Nephron progenitor cell (in vitro differentiated cells): ENCODE measurements around the gene PARVA.

ENCODE experiments used
- DNase-seq: peaks from one replicate; pipeline ENCODE4 v3.0.0; 2021
- H3K27ac Mint-ChIP-seq: 2 replicates; pipeline ENCODE4 v1.8.0; 2021; ENCODE audit warnings: mild to moderate bottlenecking, moderate library complexity, mixed read lengths
- H3K27me3 Mint-ChIP-seq: 2 replicates; pipeline ENCODE4 v1.8.0; 2021; ENCODE audit warnings: mild to moderate bottlenecking, low read depth, mixed read lengths; ENCODE audit not compliant: poor library complexity
- H3K36me3 Mint-ChIP-seq: 2 replicates; pipeline ENCODE4 v1.8.0; 2021; ENCODE audit warnings: low read depth, mixed read lengths
- H3K4me1 Mint-ChIP-seq: 2 replicates; pipeline ENCODE4 v1.8.0; 2021; ENCODE audit warnings: mixed read lengths
- H3K4me3 Mint-ChIP-seq: 2 replicates; pipeline ENCODE4 v1.8.0; 2021; ENCODE audit warnings: mild to moderate bottlenecking, moderate library complexity, mixed read lengths
- H3K9me3 Mint-ChIP-seq: 2 replicates; pipeline ENCODE4 v1.8.0; 2021; ENCODE audit warnings: mild to moderate bottlenecking, moderate library complexity, mixed read lengths
- TF ChIP-seq, protein P1 (sequence below): fragments of 200-600 bp; sonication (generic); IDR thresholded peaks from 2 replicates; pipeline ENCODE4 v1.5.0; 2021; ENCODE audit warnings: antibody characterized with exemption

The PARVA gene

DNA sequence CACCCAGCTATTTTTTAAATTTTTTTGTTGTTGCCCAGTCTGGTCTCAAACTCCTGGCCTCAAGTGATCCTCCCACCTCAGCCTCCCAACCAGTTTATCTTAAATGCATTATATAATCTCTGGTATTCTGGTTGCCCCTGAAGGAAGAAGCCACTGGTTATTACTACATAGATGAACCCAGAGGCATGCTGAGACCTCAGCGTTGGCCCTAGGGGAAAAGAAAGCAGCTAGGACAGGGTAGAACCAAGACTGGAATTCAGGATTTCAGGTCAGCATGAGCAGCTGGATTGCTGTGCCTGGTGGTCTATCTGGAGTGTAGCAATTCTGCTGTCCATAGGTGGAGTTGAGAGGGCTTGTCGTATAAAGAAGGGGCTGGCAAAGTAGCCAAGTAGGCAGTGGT lies 67.2 kb downstream of the PARVA start:
- TF ChIP-seq, protein P1, sequence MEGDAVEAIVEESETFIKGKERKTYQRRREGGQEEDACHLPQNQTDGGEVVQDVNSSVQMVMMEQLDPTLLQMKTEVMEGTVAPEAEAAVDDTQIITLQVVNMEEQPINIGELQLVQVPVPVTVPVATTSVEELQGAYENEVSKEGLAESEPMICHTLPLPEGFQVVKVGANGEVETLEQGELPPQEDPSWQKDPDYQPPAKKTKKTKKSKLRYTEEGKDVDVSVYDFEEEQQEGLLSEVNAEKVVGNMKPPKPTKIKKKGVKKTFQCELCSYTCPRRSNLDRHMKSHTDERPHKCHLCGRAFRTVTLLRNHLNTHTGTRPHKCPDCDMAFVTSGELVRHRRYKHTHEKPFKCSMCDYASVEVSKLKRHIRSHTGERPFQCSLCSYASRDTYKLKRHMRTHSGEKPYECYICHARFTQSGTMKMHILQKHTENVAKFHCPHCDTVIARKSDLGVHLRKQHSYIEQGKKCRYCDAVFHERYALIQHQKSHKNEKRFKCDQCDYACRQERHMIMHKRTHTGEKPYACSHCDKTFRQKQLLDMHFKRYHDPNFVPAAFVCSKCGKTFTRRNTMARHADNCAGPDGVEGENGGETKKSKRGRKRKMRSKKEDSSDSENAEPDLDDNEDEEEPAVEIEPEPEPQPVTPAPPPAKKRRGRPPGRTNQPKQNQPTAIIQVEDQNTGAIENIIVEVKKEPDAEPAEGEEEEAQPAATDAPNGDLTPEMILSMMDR: no peak
- H3K9me3 Mint-ChIP-seq: peaks cover 15% of the 10 kb centered on the region
- H3K36me3 Mint-ChIP-seq: peaks cover 14% of the 10 kb centered on the region
- peaks cover 6% of the 10 kb centered on the region for H3K4me1 Mint-ChIP-seq
- H3K27ac Mint-ChIP-seq: no peak overlapping the region
- H3K27me3 Mint-ChIP-seq: peaks cover under 1% of the 10 kb centered on the region
- H3K4me3 Mint-ChIP-seq: no peak overlapping the region
- no peak for DNase-seq

DNA sequence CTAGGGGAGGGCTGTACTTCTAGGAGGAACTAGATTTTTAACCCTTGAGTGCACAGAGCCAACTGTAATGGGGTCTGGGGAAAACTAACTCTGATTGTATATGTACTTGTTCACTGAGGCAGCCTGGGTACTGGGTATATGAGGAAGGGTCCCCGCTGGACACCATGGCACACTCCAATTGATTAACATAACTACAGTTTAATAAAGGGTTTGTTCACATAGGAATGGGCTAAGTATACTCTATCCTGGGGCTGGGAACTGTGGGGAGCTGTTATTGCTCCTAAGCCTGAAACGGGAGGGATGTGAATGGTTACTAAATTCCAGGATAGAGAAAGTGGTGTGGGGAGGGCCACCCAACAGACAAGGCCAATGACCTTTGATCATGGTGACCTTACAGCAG lies 67.6 kb downstream of the PARVA start:
- H3K9me3 Mint-ChIP-seq: peaks cover 11% of the 10 kb centered on the region
- H3K4me3 Mint-ChIP-seq: no peak overlapping the region
- H3K4me1 Mint-ChIP-seq: peaks cover 6% of the 10 kb centered on the region
- H3K27me3 Mint-ChIP-seq: no peaks in the 10 kb centered on the region
- TF ChIP-seq, protein P1: no peak
- no peak overlapping the region for H3K27ac Mint-ChIP-seq
- H3K36me3 Mint-ChIP-seq: peaks cover 10% of the 10 kb centered on the region
- DNase-seq: no peak

DNA sequence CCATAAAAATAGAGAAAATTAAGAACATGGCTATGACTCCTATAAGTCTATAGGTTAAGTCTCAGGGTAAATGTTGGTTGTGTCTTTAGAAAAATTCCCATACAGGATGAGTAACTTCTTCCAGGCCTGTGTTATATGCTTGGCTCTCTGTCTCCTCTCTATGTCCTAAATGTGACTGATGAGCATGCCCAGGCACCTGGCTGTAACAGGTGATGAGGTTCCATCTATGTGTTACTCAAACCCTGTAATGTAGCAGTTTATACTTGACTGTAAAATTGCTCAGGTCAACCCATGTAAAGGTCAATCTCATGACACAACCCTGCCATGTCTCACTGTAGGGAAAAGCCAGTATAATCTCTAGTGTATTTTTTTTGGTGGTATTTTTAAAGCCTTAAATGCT lies 69.5 kb downstream of the PARVA start:
- Mint-ChIP-seq H3K4me1 (peaks cover 6% of the 10 kb centered on the region), H3K27ac (no peak overlapping the region), H3K4me3 (no peak overlapping the region), H3K9me3 (no peaks in the 10 kb centered on the region), H3K36me3 (no peaks in the 10 kb centered on the region), H3K27me3 (no peaks in the 10 kb centered on the region)
- TF ChIP-seq, protein P1: no peak
- DNase-seq: no peak

DNA sequence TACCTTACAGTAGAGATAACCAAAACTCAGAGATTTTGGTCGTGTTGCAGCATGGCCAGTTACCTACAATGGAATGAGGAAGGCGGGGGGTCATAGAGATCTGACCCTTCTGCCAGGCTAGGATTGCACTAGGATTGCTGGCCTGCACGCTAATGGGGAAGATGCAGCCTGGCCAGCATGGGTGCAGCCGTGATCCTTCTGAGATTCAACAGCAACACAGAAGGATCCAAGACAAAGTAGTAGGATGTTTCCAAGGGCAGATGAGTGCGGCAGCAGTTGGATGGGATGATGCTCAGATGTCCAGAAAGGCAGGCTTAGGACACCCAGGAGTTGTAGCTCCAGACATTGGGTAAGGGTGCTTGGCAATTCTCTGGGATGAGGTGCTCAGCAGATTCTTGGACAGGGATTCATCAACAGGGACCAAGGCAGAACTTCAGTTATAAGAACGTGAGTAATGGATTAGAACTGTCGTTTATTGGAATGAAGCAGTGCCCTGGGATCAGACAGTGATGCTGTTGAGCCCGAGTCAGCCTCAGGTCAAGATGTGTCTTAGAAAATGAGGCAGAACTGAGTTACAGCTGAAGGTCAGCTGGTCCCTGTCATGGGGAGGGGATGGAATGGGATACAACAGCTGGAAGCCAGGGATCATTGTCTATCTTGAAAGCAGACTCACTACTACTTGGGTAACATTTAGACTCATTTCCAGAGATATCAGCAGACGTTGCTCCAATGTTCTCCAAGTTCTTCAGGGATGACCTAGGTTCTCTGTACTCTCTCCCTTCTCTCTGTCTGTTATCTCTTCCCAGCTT lies 71.0 kb downstream of the PARVA start:
- Mint-ChIP-seq H3K27ac (no peak overlapping the region), H3K9me3 (no peaks in the 10 kb centered on the region), H3K4me3 (no peak overlapping the region), H3K27me3 (no peaks in the 10 kb centered on the region), H3K4me1 (peaks cover 10% of the 10 kb centered on the region), H3K36me3 (no peaks in the 10 kb centered on the region)
- TF ChIP-seq, protein P1: no peak
- DNase-seq: no peak

DNA sequence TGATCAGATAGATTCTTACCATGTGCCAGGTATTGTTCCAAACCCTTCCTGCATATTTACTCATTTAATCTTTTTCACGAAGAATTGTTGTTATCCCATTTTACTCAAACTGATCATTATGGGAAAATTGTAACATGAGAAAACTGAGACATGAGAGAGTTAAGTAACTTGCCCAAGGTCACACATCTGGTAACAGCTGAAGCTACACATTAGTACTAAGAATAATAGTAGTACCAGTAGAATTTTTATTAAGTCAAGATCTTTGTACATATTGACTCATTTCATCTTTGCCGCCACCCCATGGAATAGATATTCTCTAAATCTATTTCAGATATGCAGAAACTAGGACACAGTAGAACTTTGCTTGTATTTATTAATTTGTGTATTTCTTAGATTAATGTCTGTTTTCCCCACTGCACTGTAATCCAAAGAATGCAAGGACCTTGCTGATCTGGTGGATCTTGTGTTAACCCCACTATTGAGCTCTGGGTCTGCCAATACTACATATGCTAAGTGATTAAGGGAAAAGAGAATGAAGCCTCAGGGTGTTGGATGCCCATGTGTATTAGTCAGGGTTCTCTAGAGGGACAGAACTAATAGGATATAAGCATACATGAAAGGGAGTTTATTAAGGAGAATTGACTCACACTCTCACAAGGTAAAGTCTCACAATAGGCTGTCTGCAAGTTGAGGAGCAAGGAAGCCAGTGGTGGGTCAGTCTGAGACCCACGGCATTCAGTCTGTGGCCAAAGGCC lies 72.8 kb downstream of the PARVA start:
- Mint-ChIP-seq H3K36me3 (no peaks in the 10 kb centered on the region), H3K9me3 (no peaks in the 10 kb centered on the region), H3K4me3 (no peak overlapping the region), H3K27me3 (no peaks in the 10 kb centered on the region), H3K27ac (no peak overlapping the region), H3K4me1 (peaks cover 4% of the 10 kb centered on the region)
- DNase-seq: no peak
- TF ChIP-seq, protein P1: no peak
